Tibial nerve (tissue), 4 donors: ENCODE results near the gene CD46. TPM values are rescaled to one million over a fixed set of nuclear protein-coding genes. Genes with fewer than 3 reads are reported as not detected.

Experiments used
- DNase-seq, 2 donors: peaks; one replicate each; pipeline ENCODE4 v3.0.0-alpha.2; 2019; ENCODE audit warnings: low spot score in 2 of 2
- H3K27ac ChIP-seq, 4 donors: fragments of 200-600 bp; sonication (generic) in 3 of 4; one replicate each; pipeline ENCODE4 v1.5.1; 2017 to 2019; ENCODE audit warnings: mild to moderate bottlenecking in 1 of 4
- H3K27me3 ChIP-seq, 2 donors: fragments of 200-600 bp; sonication (generic) in 1 of 2; one replicate each; pipeline versions ENCODE4 v1.5.1 to v1.6.0; 2017 to 2019
- H3K36me3 ChIP-seq, 3 donors: fragments of 200-600 bp; sonication (generic); one replicate each; pipeline ENCODE4 v1.5.1; 2018 to 2019
- H3K4me1 ChIP-seq, 4 donors: fragments of 200-600 bp; sonication (generic) in 3 of 4; one replicate each; pipeline ENCODE4 v1.5.1; 2017 to 2019
- H3K4me3 ChIP-seq, 4 donors: fragments of 200-600 bp; sonication (generic) in 3 of 4; one replicate each; pipeline ENCODE4 v1.5.1; 2017 to 2019; ENCODE audit warnings: mild to moderate bottlenecking in 1 of 4, moderate library complexity in 1 of 4
- H3K9me3 ChIP-seq, 4 donors: fragments of 200-600 bp; sonication (generic) in 3 of 4; one replicate each; pipeline ENCODE4 v1.5.1; 2017 to 2019
- CTCF ChIP-seq, 5 experiments: fragments of 200-600 bp in 3 of 5; fragments of 450-650 bp in 2 of 5; sonication (generic) in 3 of 5; IDR thresholded peaks; one replicate each; pipeline ENCODE4 v1.5.1; 2016 to 2019; ENCODE audit warnings: antibody characterized with exemption in 5 of 5, mild to moderate bottlenecking in 3 of 5, moderate library complexity in 2 of 5
- EP300 ChIP-seq, 2 donors: sonication (generic); formaldehyde crosslinking; IDR thresholded peaks; one replicate each; pipeline ENCODE4 v1.6.1; 2017; ENCODE audit warnings: antibody characterized with exemption in 2 of 2, mild to moderate bottlenecking in 1 of 2
- POLR2A ChIP-seq, 2 donors: fragments of 450-650 bp; IDR thresholded peaks; one replicate each; pipeline ENCODE4 v1.6.1; 2017; ENCODE audit warnings: antibody characterized with exemption in 2 of 2, mild to moderate bottlenecking in 2 of 2, moderate library complexity in 2 of 2
- WGBS, 2 donors: methylation state at CpG; one replicate each; pipeline ENCODE4 v1.1.5; 2018; 5-methylcytosine and 5-hydroxymethylcytosine counted together
- small RNA-seq: library from RNA; depleted of rRNA; stranded (forward); fragments of <200 nt; gene quantifications from one replicate; pipeline ENCODE3, GENCODE V24; 2016
- total RNA-seq, 4 donors: library from RNA; depleted of rRNA; stranded (reverse); fragments of >200 nt; gene quantifications; one replicate each; pipeline ENCODE4 v1.1.0, GENCODE V29; 2016

Gene CD46
- total RNA-seq, 4 donors from 2014 or later: 95.4 to 154 (median 133) TPM

DNA sequence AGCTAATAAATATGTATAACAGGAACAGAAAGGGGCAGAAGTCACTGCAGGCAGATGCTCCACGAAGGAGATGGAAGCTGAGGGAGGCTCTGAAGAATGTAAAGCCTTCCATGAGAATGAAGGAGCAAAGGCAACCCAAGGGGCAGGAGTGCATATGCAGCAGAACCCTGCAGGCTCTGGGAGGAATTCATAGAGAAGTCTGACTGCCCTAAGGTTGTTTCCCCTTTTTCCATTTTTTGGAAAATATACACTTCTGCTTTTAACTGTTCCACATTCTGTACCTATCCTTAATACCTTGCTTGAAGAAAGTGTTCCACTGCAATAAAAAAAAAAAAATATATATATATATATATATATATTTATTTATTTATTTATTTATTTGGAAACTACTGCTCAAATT, 89.4 kb downstream of the CD46 start:
- peaks cover 0 to 95% (median 28%) of the 10 kb centered on the region in 4 donors for H3K4me1 ChIP-seq
- no peak overlapping the region for H3K27ac ChIP-seq
- no peak for DNase-seq
- H3K36me3 ChIP-seq: no peaks in the 10 kb centered on the region
- TF ChIP-seq EP300 (IDR thresholded peaks at IDR 0.05) (no peak), POLR2A (IDR thresholded peaks at IDR 0.05) (no peak), CTCF (IDR thresholded peaks at IDR 0.05) (no peak)
- no peaks in the 10 kb centered on the region for H3K27me3 ChIP-seq
- no peak overlapping the region for H3K4me3 ChIP-seq
- WGBS, 2 donors: 45 to 50% methylated on average over 1 of the region's 1 CpG
- no peaks in the 10 kb centered on the region for H3K9me3 ChIP-seq

DNA sequence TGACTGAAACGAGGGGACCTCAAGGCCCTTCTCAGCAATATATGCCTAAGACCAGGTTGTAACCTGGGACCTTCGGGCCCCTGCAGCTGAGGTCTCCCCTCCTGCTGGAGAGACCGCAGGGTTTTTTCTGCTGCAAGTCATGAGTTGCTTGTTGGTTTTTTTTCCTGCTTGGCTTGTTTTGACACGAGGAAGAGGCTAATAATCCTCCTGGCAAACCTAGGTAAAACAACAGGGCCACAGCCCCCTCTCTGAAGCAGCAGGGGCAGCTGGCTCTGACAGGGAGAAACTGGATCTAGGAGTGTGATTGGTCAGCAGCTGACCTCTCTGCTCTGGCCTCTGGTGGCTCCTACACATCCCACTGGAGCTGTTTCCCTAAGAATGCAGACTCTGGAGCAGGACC, 90.0 kb downstream of the CD46 start:
- H3K4me1 ChIP-seq: peaks cover 0 to 91% (median 26%) of the 10 kb centered on the region in 4 donors
- no peak overlapping the region for H3K4me3 ChIP-seq
- no peak overlapping the region for H3K27ac ChIP-seq
- no peaks in the 10 kb centered on the region for H3K27me3 ChIP-seq
- H3K9me3 ChIP-seq: no peaks in the 10 kb centered on the region
- H3K36me3 ChIP-seq: no peaks in the 10 kb centered on the region
- 71 to 74% methylated on average over 4 of the region's 4 CpGs for WGBS, 2 donors
- DNase-seq: no peak
- no peak for TF ChIP-seq EP300 (IDR thresholded peaks at IDR 0.05)
- TF ChIP-seq CTCF (IDR thresholded peaks at IDR 0.05): no peak
- TF ChIP-seq POLR2A (IDR thresholded peaks at IDR 0.05): no peak

DNA sequence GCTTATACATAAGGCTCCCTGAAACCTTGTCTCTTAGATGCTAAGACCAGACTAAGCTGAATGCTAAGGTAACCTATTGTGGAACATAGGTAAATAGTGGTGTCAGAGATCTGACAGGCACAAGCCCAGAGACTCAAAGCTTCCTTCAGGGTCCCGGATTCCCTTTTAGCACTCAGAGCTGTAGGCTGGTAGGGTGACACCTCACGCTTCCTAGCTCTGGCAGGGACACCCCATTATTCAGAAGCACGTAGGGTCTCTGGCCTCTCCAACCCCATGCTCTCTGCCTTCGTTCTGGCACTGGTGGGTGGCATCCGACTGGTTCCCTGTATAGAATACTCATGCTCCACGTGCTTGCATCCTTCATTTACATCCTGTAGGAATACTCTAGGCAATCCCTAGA, 90.7 kb downstream of the CD46 start:
- Histone ChIP-seq H3K36me3 (no peaks in the 10 kb centered on the region), H3K4me1 (peaks cover 0 to 86% (median 25%) of the 10 kb centered on the region in 4 donors), H3K27me3 (no peaks in the 10 kb centered on the region), H3K27ac (no peak overlapping the region), H3K4me3 (no peak overlapping the region), H3K9me3 (no peaks in the 10 kb centered on the region)
- 69 to 76% methylated on average over 6 of the region's 6 CpGs for WGBS, 2 donors
- TF ChIP-seq CTCF (IDR thresholded peaks at IDR 0.05) (no peak), EP300 (IDR thresholded peaks at IDR 0.05) (no peak), POLR2A (IDR thresholded peaks at IDR 0.05) (no peak)
- DNase-seq: no peak

- TF ChIP-seq EP300 (IDR thresholded peaks at IDR 0.05) (no peak), CTCF (IDR thresholded peaks at IDR 0.05) (no peak), POLR2A (IDR thresholded peaks at IDR 0.05) (no peak)
- Histone ChIP-seq H3K4me3 (no peak overlapping the region), H3K4me1 (peaks cover 0 to 86% (median 19%) of the 10 kb centered on the region in 4 donors), H3K36me3 (no peaks in the 10 kb centered on the region), H3K27me3 (no peaks in the 10 kb centered on the region), H3K9me3 (no peaks in the 10 kb centered on the region), H3K27ac (no peak overlapping the region)
- WGBS, 2 donors: 43 to 52% methylated on average over 2 of the region's 2 CpGs
- no peak for DNase-seq
Observed at GRCh38 chr1:207844371-207844770, 92.5 kb downstream of the CD46 start.

Small RNA genes lying within 50 kb of the gene (small RNA-seq; reads per million reads assigned to genes)
- not detected for gene RNA5SP534

Other genes starting within 250 kb of the CD46 start
- 1 to 10 TPM in 1 of 4 donors, not detected in 3; 1.0 TPM for gene CR1L, start 106.9 kb upstream of the CD46 start, total RNA-seq
- 10 to 100 TPM; 38.5 to 73.7 (median 55.3) TPM for gene CD34, start 159.1 kb downstream of the CD46 start, total RNA-seq